SU-DHL-6 (cell line): ENCODE data around the gene IFNA10.

ENCODE experiments used
- CTCF ChIP-seq: fragments of 200-600 bp; sonication (generic); IDR thresholded peaks from one replicate; pipeline ENCODE4 v1.5.1; 2017; ENCODE audit warnings: antibody characterized with exemption, mild to moderate bottlenecking, low read length, moderate library complexity; ENCODE audit not compliant: insufficient read depth, poor library complexity, severe bottlenecking
- EZH2phosphoT487 ChIP-seq: fragments of 200-600 bp; sonication (generic), shearing (Covaris generic); conservative IDR thresholded peaks from 2 replicates; pipeline ENCODE4 v1.6.1; 2018; ENCODE audit warnings: mild to moderate bottlenecking, antibody characterized with exemption, low read length, moderate library complexity, mixed read lengths

DNA sequence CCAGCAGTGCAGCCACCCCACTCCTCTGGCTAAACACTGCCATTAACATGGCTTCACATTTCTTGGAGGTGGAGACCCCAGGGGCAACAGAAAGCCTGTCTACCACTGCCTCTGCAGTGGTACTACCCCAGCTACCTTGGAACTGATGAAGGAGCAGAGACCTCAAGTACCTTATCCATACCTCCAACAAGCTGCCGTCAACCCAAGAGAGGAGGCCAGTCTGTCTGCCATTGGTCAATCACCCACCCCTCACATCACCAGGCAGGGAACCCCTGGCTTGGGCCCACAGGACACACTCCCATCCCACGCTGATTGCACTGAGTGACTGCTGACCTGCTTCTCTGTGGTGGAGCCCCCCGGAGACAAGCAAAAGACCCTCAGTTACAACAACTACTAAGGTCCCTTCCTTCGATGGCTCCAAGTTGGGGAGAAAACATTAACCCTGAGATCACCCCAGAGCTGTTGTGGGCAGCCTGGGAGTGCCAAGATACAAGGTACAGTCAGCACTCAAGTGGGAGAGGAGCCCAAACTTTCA, 27.3 kb upstream of the IFNA10 start:
- TF ChIP-seq CTCF (no peak), EZH2phosphoT487 (no peak)
